ENCODE data around the gene IL31RA. TPM values are rescaled to one million over a fixed set of nuclear protein-coding genes. Genes with fewer than 3 reads are reported as not detected.

Gene IL31RA
- polyA plus RNA-seq, 4 donors: 0.07 to 0.14 (median 0.14) TPM; not detected in 1

GRCh38 chr5:55969956-55970355 is 118.8 kb downstream of the IL31RA start:
- DNase-seq (ENCODE audit: low read depth in 4 of 4, low spot score in 3 of 4): no peak

Other genes with a start within 250 kb of the IL31RA start
- 10 to 100 TPM; 19.5 to 31.6 (median 31.1) TPM for gene SLC38A9, start 139.0 kb upstream of the IL31RA start, polyA plus RNA-seq (ENCODE audit: insufficient read length in 4 of 4)
- under 1 TPM in 1 of 4 donors, not detected in 3; 0.14 TPM for gene DDX4, start 113.3 kb upstream of the IL31RA start, polyA plus RNA-seq (ENCODE audit: insufficient read length in 4 of 4)
- 100 to 1,000 TPM; 113 to 166 (median 143) TPM for gene IL6ST, start 143.6 kb downstream of the IL31RA start, polyA plus RNA-seq (ENCODE audit: insufficient read length in 4 of 4)

Measured in left renal pelvis (tissue), 4 donors.